Esophagus squamous epithelium (tissue), 5 donors: ENCODE measurements around the gene LDLRAD4. TPM values are rescaled to one million over a fixed set of nuclear protein-coding genes. Genes with fewer than 3 reads are reported as not detected.

Experiments used
- DNase-seq: peaks from one replicate; lab custom pipeline; 2025; lab: John Stamatoyannopoulos, UW
- H3K27ac ChIP-seq, 4 donors: fragments of 200-600 bp; sonication (generic); one replicate each; pipeline ENCODE4 v1.5.1; 2016 to 2019; ENCODE audit warnings: mild to moderate bottlenecking in 1 of 4
- H3K27me3 ChIP-seq, 4 donors: fragments of 200-600 bp; sonication (generic); 1 replicate in 3 of 4; 2 replicates in 1 of 4; pipeline versions ENCODE4 v1.5.1 to v1.6.0; 2017 to 2021; ENCODE audit warnings: antibody characterized with exemption in 1 of 4
- H3K36me3 ChIP-seq, 3 donors: fragments of 200-600 bp; sonication (generic); one replicate each; pipeline ENCODE4 v1.5.1; 2016 to 2019
- H3K4me1 ChIP-seq, 3 donors: fragments of 200-600 bp; sonication (generic); one replicate each; pipeline ENCODE4 v1.5.1; 2017 to 2019
- H3K4me3 ChIP-seq, 4 donors: fragments of 200-600 bp; sonication (generic); 1 replicate in 3 of 4; 2 replicates in 1 of 4; pipeline ENCODE4 v1.5.1; 2016 to 2019; ENCODE audit warnings: mild to moderate bottlenecking in 2 of 4, moderate library complexity in 1 of 4
- H3K9me3 ChIP-seq, 3 donors: fragments of 200-600 bp; sonication (generic); one replicate each; pipeline ENCODE4 v1.5.1; 2016 to 2019
- CTCF ChIP-seq, 6 experiments: fragments of 450-650 bp in 4 of 6; fragments of 200-600 bp in 2 of 6; sonication (generic) in 2 of 6; IDR thresholded peaks; one replicate each; pipeline ENCODE4 v1.5.1; 2016 to 2019; ENCODE audit warnings: antibody characterized with exemption in 6 of 6, mild to moderate bottlenecking in 4 of 6, moderate library complexity in 4 of 6
- POLR2A ChIP-seq, 4 donors: fragments of 450-650 bp; IDR thresholded peaks; one replicate each; pipeline ENCODE4 v1.6.1; 2017; ENCODE audit warnings: antibody characterized with exemption in 4 of 4, mild to moderate bottlenecking in 4 of 4, moderate library complexity in 3 of 4
- WGBS, 2 donors: methylation state at CpG; one replicate each; pipeline ENCODE4 v1.1.5; 2018; 5-methylcytosine and 5-hydroxymethylcytosine counted together
- intact Hi-C: fragments of 100-400 bp; cut with DNase I; formaldehyde crosslinking; loops from one replicate; pipeline ENCODE4 v1.15.0; 2022
- total RNA-seq, 4 donors: library from RNA; depleted of rRNA; stranded (reverse); fragments of >200 nt; gene quantifications; one replicate each; pipeline ENCODE4 v1.1.0, GENCODE V29; 2016
- donor health status: DM: yes; HTN: yes; CAD: no.

Gene LDLRAD4
- total RNA-seq, 4 donors from 2014 or later = 0.91 to 17.9 (median 6.8) TPM

DNA sequence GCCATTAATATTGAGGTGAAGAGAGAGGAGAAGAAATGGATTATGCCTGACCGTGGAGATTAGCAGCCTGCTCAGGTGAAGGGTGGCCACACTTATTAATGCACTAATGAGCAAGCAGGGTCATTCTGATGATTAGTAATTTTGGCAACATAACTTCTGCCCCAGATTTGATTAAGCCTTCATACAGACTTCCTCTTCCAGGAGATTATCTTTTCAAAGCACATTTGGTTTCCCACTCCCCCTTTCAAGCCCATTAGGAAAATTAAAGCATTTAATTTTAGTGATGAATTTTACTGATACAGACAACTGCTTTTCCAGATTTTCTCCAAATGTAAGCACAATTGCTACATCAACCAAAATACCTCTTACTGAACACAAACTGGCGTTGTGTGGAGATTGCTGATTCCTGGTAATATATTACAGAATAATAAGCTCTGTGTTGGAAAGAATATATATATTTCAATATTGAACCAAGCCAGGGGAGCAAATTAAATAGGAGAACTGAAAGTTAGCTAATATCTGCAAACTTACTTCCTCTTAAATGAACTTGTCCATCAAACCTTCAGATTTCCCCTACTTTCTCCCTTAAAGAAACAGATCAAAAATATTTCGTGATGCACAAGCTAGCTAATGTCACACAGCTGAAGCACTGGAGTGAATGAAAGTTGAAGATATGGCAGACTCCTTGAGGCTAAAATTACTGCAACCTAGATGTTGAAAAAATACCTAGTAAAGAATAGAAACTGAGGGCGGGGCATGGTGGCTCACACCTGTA is 367.0 kb downstream of the LDLRAD4 start:
- intact Hi-C loops = no loop called here
- 48 to 58% methylated on average over 4 of the region's 4 CpGs for WGBS, 2 donors

DNA sequence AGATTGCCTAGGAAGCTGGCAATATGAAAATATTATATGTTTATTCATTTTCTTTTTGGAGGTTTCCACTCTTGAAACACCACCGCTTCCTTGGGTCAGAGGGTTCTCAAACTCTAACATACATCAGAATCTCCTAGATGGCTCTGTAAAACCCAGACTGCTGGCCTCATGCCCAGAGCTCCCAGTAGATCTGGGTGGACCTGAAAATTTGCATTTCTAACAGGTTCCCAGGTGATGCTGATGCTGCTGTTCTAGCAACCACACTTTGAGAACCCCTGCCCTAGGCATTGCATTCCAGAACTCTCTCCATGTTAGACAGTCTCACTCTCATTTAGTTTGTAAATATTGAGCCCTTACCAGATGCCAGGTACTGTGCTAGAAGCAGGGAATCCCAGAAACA is 368.4 kb downstream of the LDLRAD4 start:
- H3K4me1 ChIP-seq = peaks cover 0 to 11% (median 0%) of the 10 kb centered on the region in 3 donors
- H3K9me3 ChIP-seq = no peaks in the 10 kb centered on the region
- DNase-seq = no peak
- no peaks in the 10 kb centered on the region for H3K27me3 ChIP-seq
- WGBS, 2 donors = 67 to 82% methylated on average over 1 of the region's 1 CpG
- no peak overlapping the region for H3K27ac ChIP-seq
- intact Hi-C loops = no loop called here
- no peaks in the 10 kb centered on the region for H3K36me3 ChIP-seq
- no peak overlapping the region for H3K4me3 ChIP-seq
- TF ChIP-seq POLR2A (IDR thresholded peaks at IDR 0.05) = no peak
- TF ChIP-seq CTCF (IDR thresholded peaks at IDR 0.05) = no peak

More for the DNA sequence above, 367.0 kb downstream of the LDLRAD4 start:
- peaks cover 0 to 11% (median 0%) of the 10 kb centered on the region in 3 donors for H3K4me1 ChIP-seq
- no peak overlapping the region for H3K27ac ChIP-seq
- H3K36me3 ChIP-seq = no peaks in the 10 kb centered on the region
- DNase-seq = no peak
- TF ChIP-seq CTCF (IDR thresholded peaks at IDR 0.05) = no peak
- TF ChIP-seq POLR2A (IDR thresholded peaks at IDR 0.05) = no peak
- H3K4me3 ChIP-seq = no peak overlapping the region
- no peaks in the 10 kb centered on the region for H3K27me3 ChIP-seq
- no peaks in the 10 kb centered on the region for H3K9me3 ChIP-seq

DNA sequence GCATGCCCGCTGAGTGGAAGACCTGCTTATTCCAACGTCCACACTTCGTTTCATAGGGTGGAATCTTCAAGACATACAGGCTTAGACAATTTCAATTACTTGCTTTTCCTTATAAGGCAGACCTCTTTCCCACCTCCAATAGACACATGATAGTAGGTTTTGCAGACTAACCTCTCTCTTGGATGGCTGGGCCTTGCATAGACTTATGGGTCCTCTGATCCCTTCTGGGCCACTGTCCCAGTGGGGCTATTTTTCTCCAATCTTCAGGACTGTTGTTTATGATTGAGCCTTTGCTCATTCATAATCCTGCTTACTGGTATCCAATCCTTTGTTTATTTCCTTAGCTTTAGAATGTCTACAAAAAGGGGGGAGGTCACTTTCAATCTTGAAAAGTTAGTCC is 368.9 kb downstream of the LDLRAD4 start:
- TF ChIP-seq CTCF (IDR thresholded peaks at IDR 0.05) (no peak), POLR2A (IDR thresholded peaks at IDR 0.05) (no peak)
- no peaks in the 10 kb centered on the region for H3K27me3 ChIP-seq
- H3K27ac ChIP-seq = no peak overlapping the region
- H3K4me3 ChIP-seq = no peak overlapping the region
- DNase-seq = no peak
- no peaks in the 10 kb centered on the region for H3K36me3 ChIP-seq
- WGBS, 2 donors = 77 to 91% methylated on average over 3 of the region's 3 CpGs
- no peaks in the 10 kb centered on the region for H3K9me3 ChIP-seq
- peaks cover 0 to 11% (median 0%) of the 10 kb centered on the region in 3 donors for H3K4me1 ChIP-seq
- intact Hi-C loops = no loop called here

DNA sequence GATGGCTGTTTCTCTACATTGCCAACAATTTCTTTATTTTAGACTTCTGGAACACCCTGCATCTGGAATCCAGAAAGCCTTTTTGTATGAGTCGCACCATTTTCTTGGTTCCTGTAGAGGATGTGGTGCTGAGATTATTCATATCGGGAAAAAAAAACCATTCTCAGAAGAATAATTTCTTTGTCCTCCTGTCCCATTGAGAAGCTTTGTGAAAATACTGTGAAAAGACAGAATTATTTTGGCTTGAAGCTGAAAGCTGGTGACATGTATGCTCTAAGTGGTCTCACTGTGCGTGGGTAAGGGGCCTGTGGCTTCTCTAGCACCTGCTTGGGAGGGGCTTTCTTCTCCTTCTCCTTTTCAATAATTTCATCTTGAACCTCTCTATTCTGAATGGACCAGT is 369.4 kb downstream of the LDLRAD4 start:
- no peak overlapping the region for H3K4me3 ChIP-seq
- H3K9me3 ChIP-seq = no peaks in the 10 kb centered on the region
- TF ChIP-seq CTCF (IDR thresholded peaks at IDR 0.05) (no peak), POLR2A (IDR thresholded peaks at IDR 0.05) (no peak)
- intact Hi-C loops = no loop called here
- 61 to 62% methylated on average over 3 of the region's 3 CpGs for WGBS, 2 donors
- no peaks in the 10 kb centered on the region for H3K27me3 ChIP-seq
- no peak overlapping the region for H3K27ac ChIP-seq
- no peaks in the 10 kb centered on the region for H3K36me3 ChIP-seq
- DNase-seq = no peak
- peaks cover 0 to 11% (median 0%) of the 10 kb centered on the region in 3 donors for H3K4me1 ChIP-seq

DNA sequence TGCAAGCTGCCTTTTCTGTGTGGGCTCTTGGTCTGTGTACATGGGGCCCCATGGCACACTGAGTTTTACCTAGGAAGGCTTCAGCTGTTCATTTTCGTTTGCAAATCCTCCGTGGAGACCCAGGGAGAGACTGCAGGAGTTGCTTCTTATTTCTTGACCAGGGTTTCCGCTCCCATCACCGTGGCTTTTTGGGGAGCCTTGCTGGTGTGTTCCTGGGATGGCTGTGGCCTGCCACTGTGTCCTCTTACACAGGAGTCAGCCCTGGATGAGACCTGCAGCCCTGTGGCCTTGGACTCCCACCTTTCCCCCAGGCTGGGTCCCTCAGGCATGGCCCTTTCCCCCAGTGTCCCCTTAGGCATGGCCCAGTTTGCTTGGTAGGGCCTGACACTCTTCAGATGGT is 370.8 kb downstream of the LDLRAD4 start:
- 73 to 82% methylated on average over 3 of the region's 4 CpGs for WGBS, 2 donors
- no peaks in the 10 kb centered on the region for H3K36me3 ChIP-seq
- no peak for DNase-seq
- H3K9me3 ChIP-seq = no peaks in the 10 kb centered on the region
- peaks cover 0 to 11% (median 0%) of the 10 kb centered on the region in 3 donors for H3K4me1 ChIP-seq
- H3K27ac ChIP-seq = no peak overlapping the region
- H3K4me3 ChIP-seq = no peak overlapping the region
- no peak for TF ChIP-seq CTCF (IDR thresholded peaks at IDR 0.05)
- TF ChIP-seq POLR2A (IDR thresholded peaks at IDR 0.05) = no peak
- H3K27me3 ChIP-seq = no peaks in the 10 kb centered on the region
- intact Hi-C loops = no loop called here
